A549 treated with Mapracorat at 1 μM for 4 hours (cell line): ENCODE measurements around the gene ISX. TPM values are rescaled to one million over a fixed set of nuclear protein-coding genes. Genes with fewer than 3 reads are reported as not detected.

Source experiments
- total RNA-seq: library from RNA; stranded (reverse); fragments of 200-300 nt; extraction: Qiagen RNA extraction; gene quantifications from 5 replicates; pipeline ENCODE4 v1.2.3, GENCODE V29; 2022

Gene ISX
- total RNA-seq: not detected in 5 replicates

GRCh38 chr22:35065796-35066218 lies at the start of gene ISX:
TSS of gene ISX (plus strand) at chr22:35066158. CDS start at chr22:35067088, 930 bp downstream.

Other genes with a start within 250 kb of the ISX start
- gene HMGXB4, start 191.3 kb downstream of the ISX start, total RNA-seq: 8.8 to 13.0 TPM (median 12.0 TPM) in 5 replicates
- 11.2 to 14.0 TPM (median 12.6 TPM) in 5 replicates for gene TOM1, start 233.7 kb downstream of the ISX start, total RNA-seq